Stimulated activated CD4-positive, alpha-beta T cell treated with anti-CD3 and anti-CD28 coated beads, TNF-alpha, amount 100 ng/mL, for 48 hours (primary cell): ENCODE data around the gene FHIP1A.
"Not testable (repeated sequence)": the region's sequence is repeated elsewhere in the genome, so short reads cannot be mapped to it uniquely, and the experiment has no call there.

Experiments
- DNase-seq, 3 donors: peaks; one replicate each; pipeline ENCODE4 v3.0.0-alpha.2; 2020; ENCODE audit warnings: low read depth in 3 of 3

The FHIP1A gene

DNA sequence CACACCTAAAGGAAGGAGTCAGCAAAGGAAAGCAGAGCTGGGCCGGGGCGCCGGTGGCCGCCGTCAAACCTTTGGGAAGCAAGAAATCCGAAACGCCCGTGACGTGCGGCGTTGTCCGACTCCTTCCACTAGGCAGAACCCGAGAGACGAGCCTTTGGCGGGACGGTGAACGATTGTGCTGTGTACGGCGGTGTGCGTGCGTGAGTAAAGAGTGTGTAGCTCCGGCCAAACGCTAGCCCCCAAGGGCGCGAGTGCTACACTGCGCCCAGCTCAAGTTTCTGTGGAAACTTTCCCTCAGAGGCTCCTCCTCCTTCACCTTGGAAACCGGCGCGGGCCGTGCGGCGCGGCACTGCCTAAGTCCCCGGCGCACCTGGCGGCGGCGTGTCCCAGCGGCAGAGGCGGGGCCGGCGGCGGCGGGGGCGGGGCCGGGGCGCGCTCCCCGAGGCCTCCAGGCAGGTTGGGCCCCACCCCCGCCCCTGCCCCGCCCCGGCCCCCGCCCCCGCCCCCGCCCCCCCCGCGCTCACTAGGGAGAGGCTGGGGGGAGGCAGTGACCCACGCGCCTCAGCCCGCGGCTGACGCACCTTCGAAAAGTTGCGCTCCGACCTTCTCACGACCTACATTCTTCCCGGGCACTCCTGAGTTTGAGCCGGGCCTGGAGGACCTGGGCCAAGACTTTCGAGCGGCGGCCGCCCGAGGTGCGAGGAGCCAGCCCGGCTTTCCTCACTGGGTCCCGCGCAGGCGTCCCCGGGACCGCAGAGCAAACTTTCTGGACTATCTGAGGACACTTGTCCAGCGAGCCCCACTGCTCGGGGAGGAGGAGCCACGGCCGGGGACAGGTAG is at the start of gene FHIP1A:
Gene FHIP1A, plus strand, starts transcription at position 547 of the 840 bp plus-strand sequence. CDS start 157,084 bp downstream, outside the sequence.
- DNase-seq = peak in 2 of 3 donors; percentile 56 to 61

DNA sequence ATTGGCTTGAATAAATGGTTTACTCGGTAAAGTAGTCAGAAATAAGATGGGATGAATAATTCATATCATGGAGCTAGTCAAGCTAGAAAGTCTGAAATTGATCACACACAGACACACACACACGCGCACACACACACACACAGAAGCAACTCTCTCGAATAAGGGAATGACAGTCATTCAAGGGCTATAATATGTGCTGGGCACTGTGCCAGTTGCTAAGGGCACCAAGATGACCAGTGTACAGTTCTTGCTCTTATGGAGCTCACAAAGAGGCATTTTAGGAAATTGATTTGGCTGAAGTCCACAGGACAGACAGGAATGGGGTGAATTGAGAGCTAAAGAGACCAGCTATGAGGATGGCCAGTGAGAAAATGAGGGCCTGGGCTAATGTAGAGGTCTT is 49.4 kb upstream of the FHIP1A start:
- DNase-seq = no peak

- DNase-seq = no peak
Measured at GRCh38 chr4:151361126-151361525, 47.9 kb upstream of the FHIP1A start.

- no peak for DNase-seq
Measured at GRCh38 chr4:151361966-151362365, 47.0 kb upstream of the FHIP1A start.

- DNase-seq = peak; percentile 59 to 68 (median 66)
Measured at GRCh38 chr4:151362404-151363164, 46.4 kb upstream of the FHIP1A start.

DNA sequence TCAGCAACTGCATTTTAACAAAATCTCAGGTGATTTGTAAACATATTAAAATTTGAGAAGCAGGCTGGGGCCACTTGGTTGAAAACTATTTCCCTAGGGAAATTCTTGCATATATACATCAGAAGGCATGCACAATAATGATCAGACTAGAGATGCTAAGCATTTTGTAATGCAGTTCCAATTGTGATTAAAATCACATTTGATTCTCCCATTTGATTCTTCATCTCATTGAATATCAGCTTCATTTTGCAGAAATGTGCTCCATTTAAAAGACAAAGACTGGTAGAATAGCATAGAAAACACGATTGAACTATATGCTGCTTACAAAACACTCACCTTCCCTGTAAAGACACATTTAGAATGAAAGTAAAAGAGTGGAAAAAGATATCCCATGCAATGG is 32.4 kb upstream of the FHIP1A start:
- DNase-seq = no peak

DNA sequence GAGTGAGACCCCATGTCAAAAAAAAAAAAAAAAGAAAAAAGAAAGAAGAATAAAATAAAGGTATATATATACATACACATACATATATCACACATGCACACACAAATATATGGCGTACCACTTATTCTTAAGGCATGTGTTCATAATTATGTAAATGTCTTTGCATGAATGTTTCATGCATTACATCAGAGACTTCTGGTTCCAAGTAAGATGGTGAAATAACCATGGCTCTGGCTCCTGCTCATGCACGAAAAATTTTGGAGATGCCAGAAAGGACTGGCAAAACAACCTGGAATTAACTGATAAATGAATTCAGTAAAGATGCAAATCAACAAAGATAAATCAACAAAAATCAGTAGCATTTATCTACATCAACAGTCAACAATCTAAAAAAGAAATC is 19.7 kb upstream of the FHIP1A start:
- no peak for DNase-seq

GRCh38 chr4:151389799-151390198 is 19.2 kb upstream of the FHIP1A start:
- not testable (repeated sequence) for DNase-seq

GRCh38 chr4:151395873-151396272 is 13.1 kb upstream of the FHIP1A start:
- DNase-seq = no peak

DNA sequence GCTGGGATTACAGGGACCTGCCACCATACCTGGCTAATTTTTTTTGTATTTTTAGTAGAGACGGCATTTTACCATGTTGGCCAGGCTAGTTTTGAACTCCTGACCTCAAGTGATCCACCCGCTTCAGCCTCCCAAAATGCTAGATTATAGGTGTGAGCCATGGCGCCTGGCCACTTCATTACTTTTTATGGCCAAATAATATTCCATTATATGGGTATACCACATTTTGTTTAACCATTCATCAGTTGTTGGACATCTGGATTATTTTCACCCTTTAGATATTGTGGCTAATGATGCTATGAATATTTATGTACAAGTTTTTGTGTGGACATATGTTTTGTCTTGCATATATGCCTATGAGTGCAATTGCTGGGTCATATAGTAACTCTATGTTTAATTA is 8.6 kb upstream of the FHIP1A start:
- DNase-seq = no peak

DNA sequence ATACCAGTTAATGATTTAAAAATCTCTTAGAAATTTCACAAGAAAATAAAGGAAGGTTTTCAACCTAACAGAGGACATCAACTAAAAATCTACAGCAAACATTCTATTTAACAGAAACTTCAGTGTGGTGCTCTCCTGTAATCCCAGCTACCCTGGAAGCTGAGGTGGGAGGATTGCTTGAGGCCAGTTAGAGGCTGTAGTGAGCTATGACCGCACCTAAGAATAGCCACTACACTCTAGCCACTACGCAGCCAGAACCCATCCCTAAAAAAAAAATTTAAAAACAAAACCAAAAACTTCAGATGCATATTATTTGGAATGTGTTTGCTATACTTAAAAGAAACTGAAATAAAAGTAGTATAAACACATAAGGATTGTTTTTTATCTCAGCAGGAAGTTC is 7.2 kb upstream of the FHIP1A start:
- no peak for DNase-seq

DNA sequence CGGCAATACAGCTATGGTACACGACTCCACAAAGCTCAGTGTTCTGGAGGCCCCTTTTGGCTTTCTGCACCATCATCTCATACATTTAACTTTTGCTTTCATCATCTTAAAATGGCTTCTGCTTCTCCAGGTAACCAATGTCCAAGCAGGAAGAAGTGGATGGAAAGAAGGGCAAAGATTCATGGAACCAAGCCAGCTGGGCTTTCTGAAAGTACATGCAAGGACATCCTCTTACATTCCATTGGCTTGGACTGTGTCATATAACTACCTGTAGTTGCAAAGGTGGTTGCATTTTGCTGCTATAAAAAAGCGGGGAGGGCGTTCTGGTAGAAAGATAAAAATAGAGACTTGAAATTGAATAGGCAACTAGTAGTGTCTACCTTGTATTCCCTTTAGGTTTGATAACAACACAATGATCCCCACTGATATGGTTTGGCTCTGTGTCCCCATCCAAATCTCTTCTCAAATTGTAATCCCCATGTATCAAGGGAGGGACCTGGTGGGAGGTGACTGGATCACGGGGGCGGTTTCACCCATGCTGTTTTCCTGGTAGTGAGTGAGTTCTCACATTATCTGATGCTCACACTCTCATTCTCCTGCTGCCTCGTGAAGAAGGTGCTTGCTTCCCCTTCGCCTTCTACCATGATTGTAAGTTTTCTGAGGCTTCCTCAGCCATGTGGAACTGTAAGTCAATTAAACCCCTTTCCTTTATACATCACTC is 6.7 kb upstream of the FHIP1A start:
- DNase-seq = no peak

GRCh38 chr4:151403656-151404055 is 5.3 kb upstream of the FHIP1A start:
- no peak for DNase-seq

- DNase-seq = not testable (repeated sequence)
Measured at GRCh38 chr4:151404802-151405201, 4.2 kb upstream of the FHIP1A start.

- DNase-seq = no peak
Measured at GRCh38 chr4:151407018-151407417, 2.0 kb upstream of the FHIP1A start.

GRCh38 chr4:151407466-151408379 is 1.3 kb upstream of the FHIP1A start:
- peak in 1 of 3 donors; percentile 2 for DNase-seq

GRCh38 chr4:151408380-151408629 is 671 bp upstream of the FHIP1A start:
- DNase-seq = peak in 1 of 3 donors; percentile 19

- DNase-seq = peak in 1 of 3 donors; percentile 1
Measured at GRCh38 chr4:151409470-151410313, 716 bp downstream of the FHIP1A start.

GRCh38 chr4:151415978-151416377 is 7.0 kb downstream of the FHIP1A start:
- DNase-seq = no peak

GRCh38 chr4:151417164-151417571 is 8.2 kb downstream of the FHIP1A start:
- no peak for DNase-seq
